Stimulated activated CD4-positive, alpha-beta T cell treated with anti-CD3 and anti-CD28 coated beads, Interleukin-15, amount 100 ng/mL, for 48 hours (primary cell): ENCODE data around the gene CAMLG.
"Not testable (repeated sequence)": the region's sequence is repeated elsewhere in the genome, so short reads cannot be mapped to it uniquely, and the experiment has no call there.

Experiments
- DNase-seq, 2 donors: peaks; one replicate each; pipeline ENCODE4 v3.0.0-alpha.2; 2020; ENCODE audit warnings: low read depth in 2 of 2

CAMLG gene

GRCh38 chr5:134738133-134738962 lies at the start of gene CAMLG:
TSS of gene CAMLG (plus strand) at chr5:134738548. CDS start at chr5:134738621, 73 bp downstream.
- peak; percentile 96 to 97 for DNase-seq

- not testable (repeated sequence) for DNase-seq
These were observed 48.2 kb upstream of the CAMLG start for GRCh38 chr5:134690144-134690543.

- no peak for DNase-seq
These were observed 45.6 kb upstream of the CAMLG start for GRCh38 chr5:134692722-134693121.

GRCh38 chr5:134708301-134708700 lies 30.0 kb upstream of the CAMLG start:
- no peak for DNase-seq

GRCh38 chr5:134714120-134714519 lies 24.2 kb upstream of the CAMLG start:
- DNase-seq, result no peak

GRCh38 chr5:134714541-134714940 lies 23.8 kb upstream of the CAMLG start:
- DNase-seq, result no peak

- not testable (repeated sequence) for DNase-seq
These were observed 22.9 kb upstream of the CAMLG start for GRCh38 chr5:134715466-134715865.

- DNase-seq, result no peak
These were observed 13.5 kb upstream of the CAMLG start for GRCh38 chr5:134724872-134725271.

GRCh38 chr5:134732819-134733218 lies 5.5 kb upstream of the CAMLG start:
- no peak for DNase-seq

- DNase-seq, result no peak
These were observed 3.1 kb upstream of the CAMLG start for GRCh38 chr5:134735243-134735642.

GRCh38 chr5:134736173-134736812 lies 2.1 kb upstream of the CAMLG start:
- no peak for DNase-seq

- peak; percentile 7 to 22 for DNase-seq
These were observed 764 bp downstream of the CAMLG start for GRCh38 chr5:134738963-134739661.

GRCh38 chr5:134741052-134741451 lies 2.7 kb downstream of the CAMLG start:
- DNase-seq, result no peak

- no peak for DNase-seq
These were observed 3.8 kb downstream of the CAMLG start for GRCh38 chr5:134742134-134742533.

- DNase-seq, result no peak
These were observed 11.1 kb downstream of the CAMLG start for GRCh38 chr5:134749415-134749814.

- no peak for DNase-seq
These were observed 19.8 kb downstream of the CAMLG start for GRCh38 chr5:134758176-134758503.

- DNase-seq, result peak; percentile 93 to 94
These were observed 20.4 kb downstream of the CAMLG start, which contains the start of gene DDX46 for GRCh38 chr5:134758504-134759341. TSS of gene DDX46 (plus strand) at chr5:134758779. CDS start at chr5:134758939, 160 bp downstream.

- not testable (repeated sequence) for DNase-seq
These were observed 29.4 kb downstream of the CAMLG start for GRCh38 chr5:134767528-134768291.

- DNase-seq, result no peak
These were observed 30.9 kb downstream of the CAMLG start for GRCh38 chr5:134769206-134769605.

GRCh38 chr5:134772461-134773125 lies 34.2 kb downstream of the CAMLG start:
- no peak for DNase-seq
